Liver (tissue), 9 donors: ENCODE results near the gene LSM12. TPM values are rescaled to one million over a fixed set of nuclear protein-coding genes. Genes with fewer than 3 reads are reported as not detected.

Experiments
- DNase-seq: peaks from one replicate; pipeline ENCODE4 v3.0.0-alpha.2; 2017; ENCODE audit warnings: low spot score
- H3K27ac ChIP-seq, 2 donors: one replicate each; pipeline ENCODE4 v1.7.0; 2013; ENCODE audit warnings: inconsistent platforms in 2 of 2, low read length in 2 of 2, control low read depth in 1 of 2, low read depth in 1 of 2, mild to moderate bottlenecking in 1 of 2
- H3K27me3 ChIP-seq, 4 donors: one replicate each; pipeline versions ENCODE4 v1.6.1 to v1.7.0; 2013; ENCODE audit warnings: low read length in 3 of 4, inconsistent platforms in 1 of 4, mild to moderate bottlenecking in 1 of 4, moderate library complexity in 1 of 4; ENCODE audit not compliant: control insufficient read depth in 4 of 4, insufficient read depth in 4 of 4
- H3K36me3 ChIP-seq, 4 donors: one replicate each; pipeline versions ENCODE4 v1.6.1 to v1.7.0; 2013; ENCODE audit warnings: low read length in 3 of 4, mild to moderate bottlenecking in 3 of 4, low read depth in 1 of 4, moderate library complexity in 1 of 4; ENCODE audit not compliant: control insufficient read depth in 4 of 4, insufficient read depth in 3 of 4
- H3K4me1 ChIP-seq, 4 donors: one replicate each; pipeline versions ENCODE4 v1.6.1 to v1.7.0; 2013; ENCODE audit warnings: low read length in 3 of 4, mild to moderate bottlenecking in 3 of 4, moderate library complexity in 1 of 4; ENCODE audit not compliant: control insufficient read depth in 4 of 4, insufficient read depth in 4 of 4
- H3K4me3 ChIP-seq, 3 donors: one replicate each; pipeline versions ENCODE4 v1.6.1 to v1.7.0; 2013; ENCODE audit warnings: low read length in 3 of 3, control low read depth in 1 of 3, low read depth in 1 of 3, mild to moderate bottlenecking in 1 of 3
- H3K9ac ChIP-seq, 2 donors: one replicate each; pipeline ENCODE4 v1.7.0; 2013; ENCODE audit warnings: low read length in 2 of 2, mild to moderate bottlenecking in 2 of 2, moderate library complexity in 2 of 2, control low read depth in 1 of 2, low read depth in 1 of 2
- H3K9me3 ChIP-seq, 4 donors: one replicate each; pipeline versions ENCODE4 v1.6.1 to v1.7.0; 2013; ENCODE audit warnings: low read length in 3 of 4; ENCODE audit not compliant: control insufficient read depth in 4 of 4
- ATF3 ChIP-seq: IDR thresholded peaks from 2 replicates; pipeline ENCODE4 v1.6.1; 2016; ENCODE audit warnings: antibody characterized with exemption
- CTCF ChIP-seq: fragments of 150-350 bp; IDR thresholded peaks from 2 replicates; pipeline ENCODE4 v1.5.1; 2017; ENCODE audit warnings: improper control_type of control experiment, low read depth, low read length; ENCODE audit not compliant: missing input control
- EGR1 ChIP-seq, 2 donors: IDR thresholded peaks; 2 replicates each; pipeline ENCODE4 v1.6.1; 2016 to 2018; ENCODE audit warnings: antibody characterized with exemption in 2 of 2, low read depth in 2 of 2
- FOXA1 ChIP-seq: IDR thresholded peaks from 2 replicates; pipeline ENCODE4 v1.6.1; 2016; ENCODE audit warnings: antibody characterized with exemption
- FOXA2 ChIP-seq: IDR thresholded peaks from 2 replicates; pipeline ENCODE4 v1.6.1; 2016; ENCODE audit warnings: antibody characterized with exemption
- GABPA ChIP-seq, 2 donors: IDR thresholded peaks in 1 of 2; conservative IDR thresholded peaks in 1 of 2; 2 replicates each; pipeline ENCODE4 v1.6.1; 2016; ENCODE audit warnings: antibody characterized with exemption in 2 of 2, mild to moderate bottlenecking in 1 of 2, moderate library complexity in 1 of 2
- HNF4A ChIP-seq, 2 donors: conservative IDR thresholded peaks; 2 replicates each; pipeline ENCODE4 v1.6.1; 2016; ENCODE audit warnings: antibody characterized with exemption in 2 of 2, mild to moderate bottlenecking in 2 of 2
- HNF4G ChIP-seq: IDR thresholded peaks from 2 replicates; pipeline ENCODE4 v1.6.1; 2016; ENCODE audit warnings: antibody characterized with exemption
- JUND ChIP-seq, 2 donors: IDR thresholded peaks; 2 replicates each; pipeline ENCODE4 v1.6.1; 2016; ENCODE audit warnings: antibody characterized with exemption in 2 of 2
- MAX ChIP-seq: IDR thresholded peaks from 2 replicates; pipeline ENCODE4 v1.6.1; 2016; ENCODE audit warnings: antibody characterized with exemption
- NR2F2 ChIP-seq: IDR thresholded peaks from 2 replicates; pipeline ENCODE4 v1.6.1; 2016; ENCODE audit warnings: antibody characterized with exemption
- RAD21 ChIP-seq, 2 donors: IDR thresholded peaks; 2 replicates each; pipeline ENCODE4 v1.6.1; 2016; ENCODE audit warnings: antibody characterized with exemption in 2 of 2, mild to moderate bottlenecking in 2 of 2
- REST ChIP-seq: IDR thresholded peaks from 2 replicates; pipeline ENCODE4 v1.6.1; 2016; ENCODE audit warnings: antibody characterized with exemption, mild to moderate bottlenecking
- RXRA ChIP-seq, 2 donors: IDR thresholded peaks; 2 replicates each; pipeline ENCODE4 v1.6.1; 2017 to 2018; ENCODE audit warnings: antibody characterized with exemption in 2 of 2, mild to moderate bottlenecking in 1 of 2
- SP1 ChIP-seq: IDR thresholded peaks from 2 replicates; pipeline ENCODE4 v1.6.1; 2018; ENCODE audit warnings: antibody characterized with exemption, mild to moderate bottlenecking
- TAF1 ChIP-seq: conservative IDR thresholded peaks from 2 replicates; pipeline ENCODE4 v1.6.1; 2016; ENCODE audit warnings: antibody characterized with exemption, mild to moderate bottlenecking
- YY1 ChIP-seq: IDR thresholded peaks from 2 replicates; pipeline ENCODE4 v1.6.1; 2016; ENCODE audit warnings: antibody characterized with exemption, mild to moderate bottlenecking
- ZBTB33 ChIP-seq: IDR thresholded peaks from 2 replicates; pipeline ENCODE4 v1.6.1; 2016; ENCODE audit warnings: antibody characterized with exemption
- WGBS: extraction: QIAGEN DNeasy Blood & Tissue Kit; methylation state at CpG from one replicate; pipeline ENCODE4 v1.1.7; 2013; 5-methylcytosine and 5-hydroxymethylcytosine counted together
- polyA plus RNA-seq, 2 donors: library from polyadenylated mRNA; stranded (reverse) in 1 of 2; unstranded in 1 of 2; fragments of 200-250 nt in 1 of 2; fragments of >200 nt in 1 of 2; fragmentation: Nextera tagmentation in 1 of 2; extraction: Ambion mirVana in 1 of 2; gene quantifications; one replicate each; pipeline versions ENCODE4 v1.2.1 to v1.2.3, GENCODE V29; 2013 to 2015
- total RNA-seq, 2 donors: library from RNA; depleted of rRNA; stranded (reverse); fragments of >200 nt; gene quantifications; one replicate each; pipeline ENCODE4 v1.2.3, GENCODE V29; 2014
- donor health status: healthy.
- donor health status: healthy.
- donor health status: healthy.
- donor health status: healthy.
- donor health status: healthy.

The LSM12 gene
- total and polyA plus RNA-seq, 4 donors, result 12.1 to 31.9 (median 15.1) TPM

- TF ChIP-seq CTCF (no peak), FOXA1 (no peak), REST (peak; percentile 48), SP1 (peak; percentile 70), TAF1 (no peak), GABPA (IDR thresholded peaks at IDR 0.05 in 1 of 2, conservative IDR thresholded peaks at IDR 0.05 in 1 of 2) (peak; percentile 98 to 99), FOXA2 (no peak), MAX (peak; percentile 87), RAD21 (IDR thresholded peaks at IDR 0.05) (peak; percentile 22 to 51), YY1 (peak; percentile 100), RXRA (IDR thresholded peaks at IDR 0.05) (peak; percentile 72 to 77), JUND (IDR thresholded peaks at IDR 0.05) (no peak), HNF4G (no peak), ATF3 (peak; percentile 37), HNF4A (conservative IDR thresholded peaks at IDR 0.05) (peak; percentile 44 to 68), NR2F2 (peak; percentile 97), ZBTB33 (peak; percentile 72), EGR1 (IDR thresholded peaks at IDR 0.05; ENCODE audit: low read depth in 2 of 2) (peak; percentile 75 to 81)
- Histone ChIP-seq H3K27ac (peak within 1 kb of the TSS; percentile 65 to 72), H3K9me3 (no peaks in the 10 kb centered on the region), H3K9ac (peak within 1 kb of the TSS; percentile 52 to 86), H3K36me3 (peaks cover 0 to 3% (median 0%) of the 10 kb centered on the region in 4 donors), H3K4me3 (peak within 1 kb of the TSS; percentile 82 to 98 (median 92)), H3K4me1 (peaks cover 4 to 43% (median 17%) of the 10 kb centered on the region in 4 donors), H3K27me3 (no peaks in the 10 kb centered on the region)
- WGBS, result under 1% methylated on average over 43 of the region's 43 CpGs
- peak; percentile 87 for DNase-seq
These were observed 51.9 kb downstream of the LSM12 start, which contains the start of gene TMEM101 for GRCh38 chr17:44014437-44015172. Gene TMEM101, minus strand, starts transcription at chr17:44014963. Its CDS starts 11 bp downstream, at chr17:44014952.
